Fibroblast of mammary gland (primary cell): ENCODE results near the gene CYP4F12.

Source experiments
- DNase-seq: peaks from one replicate; pipeline ENCODE4 v3.0.0-alpha.2; 2010; ENCODE audit warnings: low read depth
- H3K4me3 ChIP-seq: 2 replicates; pipeline ENCODE4 v1.5.1; 2011; ENCODE audit warnings: low read depth, mild to moderate bottlenecking, low read length, moderate library complexity; ENCODE audit not compliant: control insufficient read depth
- CTCF ChIP-seq: conservative IDR thresholded peaks from 2 replicates; pipeline ENCODE4 v1.5.1; 2011; ENCODE audit warnings: low read depth, low read length, inconsistent platforms; ENCODE audit not compliant: control insufficient read depth, insufficient read depth

The CYP4F12 gene

GRCh38 chr19:15672580-15673175 lies at the start of gene CYP4F12:
CYP4F12 (plus strand) TSS chr19:15673087; CDS start chr19:15673530, 443 bp downstream.
- peak; percentile 43 for DNase-seq
- TF ChIP-seq CTCF = no peak
- H3K4me3 ChIP-seq = no peak within 1 kb of the TSS

- no peak for DNase-seq
- TF ChIP-seq CTCF = no peak
- H3K4me3 ChIP-seq = no peak overlapping the region
Measured at GRCh38 chr19:15623711-15624318, 49.1 kb upstream of the CYP4F12 start.

DNA sequence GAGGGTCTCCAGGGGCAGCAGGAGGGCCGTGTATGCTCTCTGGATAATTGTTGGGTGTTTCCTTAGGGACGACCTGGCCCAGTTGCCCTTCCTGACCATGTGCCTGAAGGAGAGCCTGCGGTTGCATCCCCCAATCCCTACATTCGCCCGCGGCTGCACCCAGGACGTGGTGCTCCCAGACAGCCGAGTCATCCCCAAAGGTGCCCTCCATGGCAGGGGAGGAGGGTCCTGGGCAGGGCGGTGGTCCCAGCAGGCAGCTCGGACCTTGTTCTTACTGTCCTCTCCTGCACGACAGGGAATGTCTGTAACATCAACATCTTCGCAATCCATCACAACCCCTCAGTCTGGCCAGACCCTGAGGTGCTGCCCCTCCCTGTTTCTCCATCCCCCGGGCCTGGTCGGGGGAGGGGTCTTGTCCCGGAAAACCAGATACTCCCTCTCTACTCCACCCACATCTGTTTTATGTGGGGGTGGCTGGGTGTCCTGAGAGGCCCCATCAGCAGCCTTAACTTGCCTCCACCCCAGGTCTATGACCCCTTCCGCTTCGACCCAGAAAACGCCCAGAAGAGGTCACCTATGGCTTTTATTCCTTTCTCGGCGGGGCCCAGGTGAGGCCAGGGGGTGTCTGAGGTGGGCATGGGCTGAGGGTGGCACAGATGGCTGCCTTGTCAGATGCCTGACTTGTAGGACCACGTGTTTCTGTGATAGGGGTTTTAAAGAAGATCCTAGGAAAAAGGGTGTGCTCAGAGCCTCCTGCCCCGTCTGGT lies 44.5 kb upstream of the CYP4F12 start:
- H3K4me3 ChIP-seq = no peak overlapping the region
- TF ChIP-seq CTCF = no peak
- no peak for DNase-seq

- H3K4me3 ChIP-seq = no peak overlapping the region
- peak; percentile 82 for TF ChIP-seq CTCF
- peak; percentile 40 for DNase-seq
Measured at GRCh38 chr19:15629003-15629880, 43.6 kb upstream of the CYP4F12 start.

GRCh38 chr19:15631817-15632216 lies 41.1 kb upstream of the CYP4F12 start:
- H3K4me3 ChIP-seq = no peak overlapping the region
- DNase-seq = peak; percentile 1
- peak; percentile 40 for TF ChIP-seq CTCF
